GM18505 (cell line): ENCODE results near the gene DHPS.
"Not testable (repeated sequence)": the region's sequence is repeated elsewhere in the genome, so short reads cannot be mapped to it uniquely, and the experiment has no call there.

Experiments used
- ATAC-seq: cut with Tn5 transposase; IDR thresholded peaks from one replicate; pipeline ENCODE4 v1.9.1; 2021; ENCODE audit not compliant: unreplicated experiment
- POLR2A ChIP-seq: IDR thresholded peaks from 4 replicates; pipeline ENCODE4 v1.6.1; 2011; ENCODE audit warnings: borderline replicate concordance; ENCODE audit not compliant: insufficient read depth, insufficient read length; ENCODE audit errors: extremely low read depth

The DHPS gene

DNA sequence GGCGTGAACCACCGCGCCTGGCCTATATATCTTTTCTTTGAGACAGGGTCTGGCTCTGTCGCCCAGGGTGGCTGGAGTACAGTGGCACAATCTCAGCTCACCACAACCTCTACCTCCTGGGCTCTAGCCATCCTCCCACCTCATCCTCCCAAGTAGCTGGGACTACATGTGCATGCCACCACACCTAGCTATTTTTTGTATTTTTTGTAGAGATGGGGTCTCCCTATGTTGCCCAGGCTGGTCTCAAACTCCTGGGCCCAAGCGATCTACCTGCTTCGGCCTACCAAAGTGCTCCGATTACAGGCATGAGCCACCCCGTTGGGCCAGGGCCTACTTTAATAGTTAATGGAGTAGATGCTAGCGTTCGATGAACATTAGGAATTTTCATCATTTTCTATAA is 38.6 kb upstream of the DHPS start:
- no peak for ATAC-seq
- TF ChIP-seq POLR2A, result no peak

DNA sequence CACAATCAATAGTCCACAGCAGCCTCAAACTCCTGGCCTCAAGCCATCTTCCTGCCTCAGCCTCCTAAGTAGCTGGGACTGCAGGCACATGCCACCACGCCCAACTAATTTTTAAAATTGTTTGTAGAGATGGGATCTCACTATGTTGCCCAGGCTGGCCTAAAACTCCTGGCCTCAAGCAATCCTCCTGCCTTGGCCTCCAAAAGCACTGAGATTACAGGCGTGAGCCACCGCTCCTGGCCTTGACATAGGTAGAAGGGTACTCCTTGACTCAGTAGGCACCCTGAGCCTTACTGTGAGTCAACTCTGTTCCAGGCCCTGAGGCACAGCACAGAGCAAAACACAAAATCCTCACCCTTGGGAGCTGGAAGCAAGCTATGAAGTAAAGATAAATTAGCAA is 34.2 kb upstream of the DHPS start:
- TF ChIP-seq POLR2A, result no peak

DNA sequence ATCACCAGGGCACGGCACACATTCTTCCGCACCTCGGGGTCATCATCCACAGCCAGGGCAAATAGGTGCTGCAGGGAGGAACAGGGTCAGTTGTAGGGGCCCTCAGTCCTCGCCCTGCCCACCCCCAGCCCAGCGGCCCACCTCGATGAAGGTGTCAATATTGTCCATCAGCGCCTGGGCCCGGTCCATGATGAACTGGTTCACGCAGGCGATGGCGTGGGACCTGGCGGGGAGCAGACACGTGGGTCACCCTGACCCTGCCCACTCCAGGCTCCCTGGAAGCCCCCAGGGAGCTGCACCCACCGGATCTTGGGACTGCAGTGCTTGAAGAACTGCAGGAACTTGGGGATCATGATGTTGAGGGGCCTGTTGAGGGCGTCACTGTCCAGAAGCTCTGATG is 33.4 kb upstream of the DHPS start:
- no peak for ATAC-seq
- TF ChIP-seq POLR2A, result no peak

More for the DNA sequence above, 34.2 kb upstream of the DHPS start:
- no peak for ATAC-seq

DNA sequence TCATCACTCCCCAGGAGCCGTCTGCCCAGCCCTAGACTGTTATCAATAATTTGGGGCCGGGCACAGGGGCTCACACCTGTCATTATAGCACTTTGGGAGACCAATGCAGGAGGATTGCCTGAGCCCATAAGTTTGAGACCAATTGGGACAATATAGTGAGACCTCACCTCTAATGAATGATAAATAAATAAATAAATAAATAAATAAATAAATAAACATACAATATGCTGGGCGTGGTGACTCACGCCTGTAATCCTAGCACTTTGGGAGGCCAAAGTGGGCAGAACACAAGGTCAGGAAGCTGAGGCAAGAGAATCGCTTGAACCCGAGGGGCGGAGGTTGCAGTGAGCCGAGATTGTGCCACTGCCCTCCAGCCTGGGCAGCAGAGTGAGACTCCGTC is 31.6 kb upstream of the DHPS start:
- ATAC-seq, result not testable (repeated sequence)

DNA sequence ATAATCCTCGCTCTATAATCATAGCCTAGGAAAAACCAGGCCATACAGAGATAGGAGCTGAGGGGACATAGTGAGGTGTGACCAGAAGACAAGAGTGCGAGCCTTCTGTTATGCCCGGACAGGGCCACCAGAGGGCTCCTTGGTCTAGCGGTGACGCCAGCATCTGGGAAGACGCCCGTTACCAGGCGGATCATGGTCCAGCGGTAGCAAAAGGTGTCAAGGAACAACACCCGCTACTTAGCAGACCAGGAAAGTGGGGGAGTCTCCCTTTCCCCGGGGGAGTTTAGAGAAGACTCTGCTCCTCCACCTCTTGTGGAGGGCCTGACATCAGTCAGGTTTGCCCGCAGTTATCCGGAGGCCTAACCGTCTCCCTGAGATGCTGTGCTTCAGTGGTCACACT is 30.4 kb upstream of the DHPS start:
- ATAC-seq, result not testable (repeated sequence)

DNA sequence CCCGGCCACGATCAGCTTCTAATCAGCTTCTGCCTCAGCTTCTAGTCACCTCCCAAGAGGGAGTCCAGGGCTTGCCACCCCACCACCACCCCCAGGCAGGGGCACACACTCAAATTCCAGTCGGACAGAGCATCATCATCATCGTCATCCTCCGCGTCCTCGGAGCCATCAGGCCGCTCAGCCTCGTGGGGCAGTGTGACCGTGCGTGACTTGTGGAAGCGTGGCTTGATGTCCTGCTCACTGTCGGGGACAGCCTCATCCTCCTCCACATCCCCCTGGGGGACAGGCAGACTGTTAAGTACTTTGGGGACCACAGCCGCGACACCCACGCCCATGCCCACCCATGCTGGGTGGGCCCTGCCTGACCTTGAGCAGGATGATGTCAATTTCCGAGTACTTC is 29.5 kb upstream of the DHPS start:
- no peak for ATAC-seq
- no peak for TF ChIP-seq POLR2A

DNA sequence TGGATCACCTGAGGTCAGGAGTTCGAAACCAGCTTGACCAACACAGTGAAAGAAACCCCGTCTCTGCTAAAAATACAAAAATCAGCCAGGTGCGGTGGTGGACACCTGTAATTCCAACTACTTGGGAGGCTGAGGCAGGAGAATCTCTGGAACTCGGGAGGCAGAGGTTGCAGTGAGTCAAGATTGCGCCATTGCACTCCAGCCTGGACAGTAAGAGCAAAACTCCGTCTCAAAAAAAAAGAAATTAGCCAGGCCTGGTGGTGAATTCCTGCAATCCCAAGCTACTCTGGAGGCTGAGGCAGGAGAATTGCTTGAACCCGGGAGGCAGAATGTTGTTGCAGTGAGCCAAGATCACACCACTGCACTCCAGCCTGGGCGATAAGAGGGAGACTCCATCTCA is 27.0 kb upstream of the DHPS start:
- no peak for ATAC-seq
- TF ChIP-seq POLR2A, result no peak

DNA sequence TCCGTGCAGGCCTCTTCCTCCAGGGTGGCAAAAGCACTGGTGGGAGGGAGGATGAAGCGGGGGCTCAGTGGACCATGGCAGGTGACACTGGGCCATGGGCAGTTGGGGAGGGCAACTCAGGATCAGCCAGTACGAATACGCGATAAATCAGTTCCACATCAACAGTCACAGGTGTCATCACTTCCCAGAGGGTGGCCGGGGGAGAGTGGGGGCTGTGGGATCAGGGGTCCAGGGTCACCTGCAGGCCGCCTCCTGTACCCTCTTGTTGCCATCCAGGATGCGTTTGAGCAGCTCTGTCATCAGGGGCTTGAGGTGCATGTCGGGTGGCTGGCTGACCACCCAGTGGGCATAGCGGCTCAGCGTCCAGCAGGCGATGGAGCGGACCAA is 24.6 kb upstream of the DHPS start:
- no peak for ATAC-seq
- no peak for TF ChIP-seq POLR2A

DNA sequence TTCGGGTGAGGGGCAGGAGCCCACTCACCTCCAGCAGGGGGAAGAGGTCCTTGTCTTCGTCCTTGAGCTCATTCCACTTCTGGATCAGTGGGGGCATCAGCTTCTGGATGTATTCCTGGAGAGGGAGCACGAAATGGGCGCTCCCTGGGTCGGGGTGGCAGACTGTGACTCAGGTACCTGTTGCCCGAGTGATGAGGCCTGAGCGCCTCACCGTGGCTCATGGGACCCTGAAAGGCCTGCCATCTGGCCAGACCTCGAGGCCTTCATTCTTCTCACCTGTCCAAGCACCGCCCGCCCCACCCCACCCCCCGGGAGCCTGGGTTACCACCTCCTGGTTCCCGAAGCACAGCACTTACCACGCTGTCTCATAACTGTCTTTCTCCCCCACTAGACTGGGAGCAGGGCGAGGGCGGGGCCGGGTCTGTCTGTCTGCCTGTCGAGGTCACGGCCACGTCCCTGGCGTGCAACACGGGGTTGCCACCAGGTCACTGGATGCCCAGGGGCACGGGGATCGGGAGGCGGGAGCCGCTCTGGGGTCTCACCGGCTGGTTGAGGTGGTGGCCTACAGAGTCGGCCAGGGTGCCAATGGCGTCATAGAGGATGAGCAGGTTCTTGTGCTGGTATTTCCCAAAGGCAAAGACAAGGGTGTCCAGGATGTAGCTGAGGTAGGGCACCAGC is 24.1 kb upstream of the DHPS start:
- no peak for TF ChIP-seq POLR2A
- no peak for ATAC-seq

DNA sequence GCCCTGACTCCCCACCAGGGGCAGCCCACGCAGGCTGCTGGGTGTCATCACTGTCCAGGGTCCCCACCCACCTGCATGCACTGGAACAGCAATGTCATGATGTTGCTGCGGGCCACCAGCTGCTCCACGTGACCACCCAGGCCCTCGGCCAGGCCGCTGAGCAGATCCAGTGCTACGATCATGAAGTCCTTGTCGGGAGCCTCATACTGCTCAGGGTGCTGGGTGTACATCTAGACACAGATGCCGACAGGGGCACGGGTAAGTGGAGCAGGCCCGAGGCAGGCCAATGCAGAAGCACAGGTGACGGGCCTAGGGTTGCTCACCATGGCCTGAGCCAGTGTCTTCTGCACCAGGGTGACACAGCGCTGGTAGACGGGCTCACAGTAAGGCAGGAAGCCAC is 23.5 kb upstream of the DHPS start:
- no peak for TF ChIP-seq POLR2A
- ATAC-seq, result no peak

DNA sequence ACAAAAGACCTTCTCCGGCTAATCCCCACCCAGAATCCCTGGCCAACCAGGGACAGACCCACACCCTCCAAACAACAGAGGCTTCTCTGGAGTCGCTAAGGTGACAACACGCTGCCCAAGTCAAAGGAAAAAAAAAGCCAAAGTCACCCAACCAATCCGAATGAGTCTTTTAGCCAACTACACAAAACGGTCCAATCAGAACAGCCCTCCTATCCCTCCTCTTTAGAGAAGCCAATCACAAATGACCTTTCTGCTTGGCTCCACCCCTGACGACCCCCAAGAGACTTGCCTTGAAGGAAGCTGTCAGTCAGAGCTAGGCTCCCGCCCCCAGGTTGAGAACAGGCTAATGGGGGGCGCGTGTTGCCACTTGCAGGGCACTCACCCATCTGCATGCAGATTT is 21.4 kb upstream of the DHPS start:
- ATAC-seq, result no peak
- TF ChIP-seq POLR2A, result no peak

DNA sequence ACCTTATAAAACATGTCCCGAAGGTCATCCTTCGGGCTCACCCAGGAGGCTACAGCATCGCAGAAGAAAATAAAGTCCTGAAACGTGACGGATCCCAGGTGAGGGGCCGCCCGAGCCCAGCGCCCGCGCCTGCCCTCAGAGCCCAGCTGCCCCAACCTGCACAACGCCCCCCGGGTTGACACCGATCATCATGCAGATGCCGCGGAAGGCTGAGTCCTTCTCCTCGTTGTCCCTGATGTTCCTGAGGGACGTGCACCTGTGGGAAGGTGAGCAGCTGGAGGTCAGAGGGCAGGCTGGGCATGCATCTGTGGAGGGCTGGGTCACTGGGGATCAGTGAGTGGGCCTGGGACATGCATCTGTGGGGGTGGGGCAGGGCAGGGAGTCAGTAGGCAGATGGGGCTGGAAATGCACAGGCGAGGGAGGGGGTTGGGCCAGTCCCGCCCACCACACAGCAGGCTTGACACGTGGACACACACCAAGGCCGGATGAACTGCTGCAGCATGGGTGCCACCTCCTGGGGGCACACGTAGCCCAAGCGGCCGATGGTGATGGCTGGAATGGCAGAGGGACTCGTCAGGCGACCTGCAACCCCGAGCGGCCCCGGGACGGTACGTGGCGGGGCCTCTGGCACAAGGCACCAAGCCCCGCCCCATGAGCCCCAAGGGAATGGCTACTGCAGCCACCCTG is 20.1 kb upstream of the DHPS start:
- TF ChIP-seq POLR2A, result no peak
- ATAC-seq, result no peak

DNA sequence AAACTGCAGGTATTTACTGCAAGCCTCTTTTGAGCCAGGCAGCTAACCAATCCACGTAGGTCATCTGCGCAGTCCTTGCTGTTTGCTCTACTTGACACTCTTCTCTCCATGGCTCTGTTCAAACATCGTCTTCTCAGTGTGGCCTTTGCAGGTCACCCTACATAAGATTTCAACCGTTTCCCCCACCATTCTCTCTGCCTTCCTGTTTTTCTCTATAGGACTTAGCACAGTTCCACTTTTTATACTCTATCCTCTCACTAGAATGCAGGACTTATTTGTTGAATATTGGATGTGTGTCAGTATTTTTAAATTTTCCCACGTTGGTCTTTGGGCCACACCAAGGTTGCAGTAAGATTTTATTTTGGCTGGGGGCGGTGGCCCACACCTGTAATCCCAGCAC is 16.5 kb upstream of the DHPS start:
- no peak for ATAC-seq
- TF ChIP-seq POLR2A, result no peak

DNA sequence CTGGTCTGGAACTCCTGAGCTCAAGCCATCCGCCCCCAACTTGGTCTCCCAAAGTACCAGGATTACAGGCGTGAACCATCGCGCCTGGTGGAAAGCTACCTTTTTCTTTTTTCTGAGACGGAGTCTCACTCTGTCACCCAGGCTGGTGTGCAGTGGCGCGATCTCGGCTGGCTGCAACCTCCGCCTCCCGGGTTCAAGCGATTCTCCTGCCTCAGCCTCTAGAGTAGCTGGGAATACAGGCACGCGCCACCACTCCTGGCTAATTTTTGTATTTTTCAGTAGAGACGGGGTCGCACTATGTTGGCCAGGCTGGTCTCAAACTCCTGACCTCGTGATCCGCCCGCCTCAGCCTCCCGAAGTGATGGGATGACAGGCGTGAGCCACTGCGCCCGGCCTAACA is 15.7 kb upstream of the DHPS start:
- ATAC-seq, result not testable (repeated sequence)

DNA sequence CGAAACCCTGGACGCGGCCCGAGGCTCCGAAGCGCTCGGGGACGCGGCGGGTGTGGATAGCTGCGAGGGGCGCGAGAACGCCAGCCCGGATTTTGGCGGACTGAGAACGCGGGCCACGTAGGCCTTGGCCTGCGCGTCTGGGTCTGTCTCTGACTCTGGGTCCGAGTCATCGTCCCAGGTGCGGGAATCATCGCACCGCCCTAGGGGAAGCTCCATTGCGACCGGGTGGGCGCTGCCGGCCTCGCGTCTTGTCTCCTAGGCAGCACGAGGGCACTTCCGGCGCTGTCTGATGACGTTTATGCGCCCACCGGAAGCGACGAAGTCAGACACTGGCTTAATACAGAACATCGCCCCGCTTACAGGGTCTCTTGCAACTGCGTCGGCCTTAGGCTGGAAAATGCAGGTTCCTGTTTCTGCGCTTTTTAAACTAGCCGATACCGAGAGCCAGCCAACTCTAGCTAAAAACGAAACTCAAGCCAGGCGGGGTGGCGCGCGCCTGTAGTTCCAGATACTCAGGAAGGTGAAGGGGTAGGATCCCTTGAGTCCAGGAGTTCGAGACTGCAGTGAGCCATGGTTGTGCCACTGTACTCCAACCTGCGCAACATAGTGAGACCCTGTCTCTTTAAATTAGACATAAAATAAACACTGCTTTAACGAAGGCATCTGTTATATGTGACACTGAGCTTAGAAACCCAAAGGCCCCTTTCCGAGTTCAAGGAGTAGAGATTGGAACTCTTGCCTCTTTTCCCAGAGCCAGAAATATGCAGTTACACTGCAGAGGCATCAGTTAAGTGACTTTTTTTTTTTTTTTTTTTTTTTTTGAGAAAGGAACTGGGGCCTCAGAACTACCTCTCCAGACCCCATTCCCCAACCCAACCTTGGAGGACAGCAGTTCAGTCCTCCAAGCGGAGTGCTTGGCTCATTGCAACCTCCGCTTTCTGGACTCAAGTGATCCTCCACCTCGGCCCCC is 15.0 kb upstream of the DHPS start, which contains the start of gene FBXW9:
Gene FBXW9 (minus strand): TSS at position 266 of the 970 bp plus-strand sequence. CDS start 50 bp downstream, at position 216.
- peak; percentile 86 for TF ChIP-seq POLR2A
- ATAC-seq, result peak; percentile 71
